HCT116 (cell line): ENCODE results near the gene KCNK1. TPM values are rescaled to one million over a fixed set of nuclear protein-coding genes. Genes with fewer than 3 reads are reported as not detected.

Source experiments
- ATAC-seq: fragments of 200-7000 bp; cut with Tn5 transposase; 2 replicates; pipeline ENCODE4 v1.9.1; 2020; ENCODE audit warnings: mild to moderate bottlenecking, moderate library complexity
- BruUV-seq: library from RNA; stranded (reverse); fragments of 400-500 nt; replicated peaks from 2 replicates; lab custom pipeline; 2021; lab: Mats Ljungman, UMichigan
- CTCF ChIA-PET: fragments of 300-600 bp; sonication (Branson Sonifier 250); formaldehyde crosslinking; loops from one replicate; lab custom pipeline; 2021; ENCODE audit warnings: antibody characterized with exemption; lab: Charles Lee
- POLR2A ChIA-PET: fragments of 300-600, 350-600 bp; sonication (Branson Sonifier 250); formaldehyde crosslinking; loops from one replicate; lab custom pipeline; 2021; ENCODE audit warnings: antibody characterized with exemption; lab: Charles Lee
- RAD21 ChIA-PET, 2 experiments: fragments of 300-600 bp; sonication (Branson Sonifier 250); formaldehyde crosslinking; loops; one replicate each; lab custom pipeline; 2023; ENCODE audit warnings: low total read pairs in 2 of 2; ENCODE audit not compliant: uncharacterized antibody in 2 of 2, unreplicated experiment in 2 of 2, low non-redundant PET in 1 of 2; lab: Charles Lee
- DNase-seq: peaks from one replicate; pipeline ENCODE4 v3.0.0-alpha.2; 2010; ENCODE audit warnings: low read depth, low spot score
- H2AFZ ChIP-seq: fragments of 200-600 bp; shearing (Covaris generic), sonication (generic); 2 replicates; pipeline ENCODE4 v1.6.1; 2017; ENCODE audit warnings: low read depth, mixed run types, mixed read lengths, antibody characterized with exemption, low read length; ENCODE audit not compliant: poor library complexity, severe bottlenecking
- H3K27ac ChIP-seq: 2 replicates; pipeline ENCODE4 v1.5.1; 2012; ENCODE audit warnings: low read depth, low read length
- H3K27me3 ChIP-seq: fragments of 200-600 bp; sonication (generic); 2 replicates; pipeline ENCODE4 v1.6.1; 2016; ENCODE audit warnings: mixed run types, low read length, mixed read lengths; ENCODE audit not compliant: insufficient read depth
- H3K36me3 ChIP-seq, 2 experiments: fragments of 200-500 bp in 1 of 2; fragments of 200-600 bp in 1 of 2; sonication (Bioruptor generic) in 1 of 2; sonication (generic) in 1 of 2; 2 replicates each; pipeline versions ENCODE4 v1.5.1 to v1.6.1; 2014 to 2016; ENCODE audit warnings: low read length in 2 of 2, inconsistent platforms in 1 of 2, mixed read lengths in 1 of 2, mixed run types in 1 of 2; ENCODE audit not compliant: insufficient read depth in 2 of 2, control insufficient read depth in 1 of 2
- H3K4me1 ChIP-seq, 2 experiments: fragments of 200-600 bp in 1 of 2; sonication (generic) in 1 of 2; 2 replicates each; pipeline versions ENCODE4 v1.5.1 to v1.6.1; 2012 to 2017; ENCODE audit warnings: low read length in 2 of 2, inconsistent platforms in 1 of 2, mild to moderate bottlenecking in 1 of 2, mixed read lengths in 1 of 2, mixed run types in 1 of 2, moderate library complexity in 1 of 2; ENCODE audit not compliant: insufficient read depth in 2 of 2, control insufficient read depth in 1 of 2
- H3K4me2 ChIP-seq: fragments of 200-600 bp; sonication (generic); 2 replicates; pipeline ENCODE4 v1.6.1; 2017; ENCODE audit warnings: mixed run types, low read length, mixed read lengths
- H3K4me3 ChIP-seq, 2 experiments: fragments of 200-600 bp in 1 of 2; sonication (generic) in 1 of 2; replicated peaks in 1 of 2; 2 replicates each; pipeline ENCODE4 v1.5.1; 2011 to 2016; ENCODE audit warnings: low read length in 2 of 2, control low read depth in 1 of 2, low read depth in 1 of 2, mild to moderate bottlenecking in 1 of 2, mixed read lengths in 1 of 2, mixed run types in 1 of 2
- H3K79me2 ChIP-seq: fragments of 200-600 bp; sonication (generic); 2 replicates; pipeline ENCODE4 v1.6.1; 2017; ENCODE audit warnings: mild to moderate bottlenecking, mixed run types, low read length, moderate library complexity, mixed read lengths; ENCODE audit not compliant: insufficient read depth
- H3K9ac ChIP-seq: fragments of 200-600 bp; sonication (generic); 2 replicates; pipeline ENCODE4 v1.6.1; 2016; ENCODE audit warnings: low read length, mixed read lengths
- H3K9me2 ChIP-seq: fragments of 200-600 bp; sonication (generic), shearing (Covaris generic); 2 replicates; pipeline ENCODE4 v1.6.1; 2017; ENCODE audit warnings: mixed run types, mild to moderate bottlenecking, moderate library complexity; ENCODE audit not compliant: insufficient read depth
- H3K9me3 ChIP-seq, 2 experiments: fragments of 200-500 bp in 1 of 2; fragments of 200-600 bp in 1 of 2; sonication (Bioruptor generic) in 1 of 2; sonication (generic) in 1 of 2; 2 replicates each; pipeline ENCODE4 v1.6.1; 2014 to 2017; ENCODE audit warnings: low read length in 2 of 2, mixed read lengths in 2 of 2, inconsistent platforms in 1 of 2, low read depth in 1 of 2, mild to moderate bottlenecking in 1 of 2, mixed run types in 1 of 2, moderate library complexity in 1 of 2; ENCODE audit not compliant: control insufficient read depth in 1 of 2, insufficient read depth in 1 of 2
- H4K20me1 ChIP-seq: fragments of 200-600 bp; sonication (generic), shearing (Covaris generic); 2 replicates; pipeline ENCODE4 v1.6.1; 2017; ENCODE audit warnings: mixed run types, mild to moderate bottlenecking, moderate library complexity; ENCODE audit not compliant: insufficient read depth
- CBX3 ChIP-seq: IDR thresholded peaks from 2 replicates; pipeline ENCODE4 v1.6.1; 2012; ENCODE audit warnings: low read depth
- EZH2 ChIP-seq: fragments of 200-600 bp; sonication (generic); IDR thresholded peaks from 2 replicates; pipeline ENCODE4 v1.6.1; 2017; ENCODE audit warnings: antibody characterized with exemption, mixed run types
- EZH2phosphoT487 ChIP-seq: fragments of 200-600 bp; IDR thresholded peaks from 2 replicates; pipeline ENCODE4 v1.6.1; 2018; ENCODE audit warnings: antibody characterized with exemption, borderline replicate concordance
- FOSL1 ChIP-seq: IDR thresholded peaks from 2 replicates; pipeline ENCODE4 v1.6.1; 2012; ENCODE audit warnings: low read depth
- JUND ChIP-seq: IDR thresholded peaks from 2 replicates; pipeline ENCODE4 v1.6.1; 2012
- POLR2A ChIP-seq: IDR thresholded peaks from 2 replicates; pipeline ENCODE4 v1.7.0; 2011; ENCODE audit warnings: borderline replicate concordance; ENCODE audit not compliant: insufficient read depth, insufficient read length; ENCODE audit errors: extremely low read depth
- POLR2AphosphoS5 ChIP-seq: IDR thresholded peaks from 2 replicates; pipeline ENCODE4 v1.6.1; 2011; ENCODE audit warnings: mild to moderate bottlenecking, low read depth, low read length, moderate library complexity
- RAD21 ChIP-seq: IDR thresholded peaks from 2 replicates; pipeline ENCODE4 v1.6.1; 2012; ENCODE audit warnings: low read depth, mild to moderate bottlenecking
- SIN3A ChIP-seq: IDR thresholded peaks from 2 replicates; pipeline ENCODE4 v1.6.1; 2012; ENCODE audit warnings: low read depth
- SP1 ChIP-seq: IDR thresholded peaks from 2 replicates; pipeline ENCODE4 v1.6.1; 2012; ENCODE audit warnings: low read depth
- SRF ChIP-seq: IDR thresholded peaks from 2 replicates; pipeline ENCODE4 v1.6.1; 2012; ENCODE audit warnings: low read depth
- TCF7L2 ChIP-seq: IDR thresholded peaks from 2 replicates; pipeline ENCODE4 v1.7.0; 2011; ENCODE audit warnings: borderline replicate concordance, inconsistent platforms; ENCODE audit not compliant: insufficient read depth, insufficient read length; ENCODE audit errors: extremely low read depth
- YY1 ChIP-seq: IDR thresholded peaks from 2 replicates; pipeline ENCODE4 v1.6.1; 2011; ENCODE audit warnings: low read length, low read depth, moderate library complexity, mild to moderate bottlenecking; ENCODE audit not compliant: insufficient replicate concordance; ENCODE audit errors: extremely low read depth
- ZFX ChIP-seq: fragments of 450-650 bp; IDR thresholded peaks from 2 replicates; pipeline ENCODE4 v1.6.1; 2017
- intact Hi-C: fragments of 100-400 bp; cut with micrococcal nuclease; formaldehyde crosslinking; loops from 2 replicates; pipeline ENCODE4 v1.10.0; 2022
- total RNA-seq: library from RNA; stranded (reverse); gene quantifications from one replicate; pipeline ENCODE4 v1.2.1, GENCODE V29; 2021; ENCODE audit not compliant: unreplicated experiment
- TF ChIP-seq, protein P1 (sequence below): IDR thresholded peaks from 2 replicates; pipeline ENCODE4 v1.6.1; 2012; ENCODE audit warnings: low read depth
- TF ChIP-seq, protein P2 (sequence below), 3 experiments: fragments of 200-600 bp in 1 of 3; sonication (generic) in 1 of 3; IDR thresholded peaks in 2 of 3; conservative IDR thresholded peaks in 1 of 3; 2 replicates each; pipeline ENCODE4 v1.5.1; 2012 to 2017; ENCODE audit warnings: low read depth in 2 of 3, low read length in 2 of 3, antibody characterized with exemption in 1 of 3, borderline replicate concordance in 1 of 3, control low read depth in 1 of 3, mild to moderate bottlenecking in 1 of 3, mixed read lengths in 1 of 3, mixed run types in 1 of 3, moderate library complexity in 1 of 3; ENCODE audit not compliant: insufficient read depth in 1 of 3
- TF ChIP-seq, protein P3 (sequence below): IDR thresholded peaks from 2 replicates; pipeline ENCODE4 v1.6.1; 2012

Gene KCNK1
- total RNA-seq, 1 experiment from 2014 or later, result 28.4 TPM

DNA sequence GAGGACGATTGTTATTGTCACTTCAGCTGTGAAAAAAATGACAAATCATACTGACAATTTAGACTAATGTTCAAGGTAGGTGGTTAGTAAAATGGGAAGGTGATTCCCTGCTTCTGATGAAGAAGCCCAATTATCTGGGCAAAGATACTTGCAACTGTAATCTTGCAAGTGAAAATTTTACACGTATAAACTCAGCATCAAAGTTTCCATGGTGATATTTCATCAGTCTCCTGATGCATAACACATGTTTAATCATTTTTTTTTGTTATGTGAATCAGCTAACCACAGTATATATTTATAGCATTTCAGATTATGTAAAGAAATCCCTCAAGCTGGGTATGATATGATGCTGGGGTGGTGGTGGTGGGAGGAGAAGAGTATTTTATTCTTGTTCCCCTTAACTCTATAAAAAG lies 16.4 kb upstream of the KCNK1 start:
- Histone ChIP-seq H3K9me2 (no peaks in the 10 kb centered on the region), H3K9ac (no peak overlapping the region), H3K4me1 (no peaks in the 10 kb centered on the region), H2AFZ (no peak overlapping the region), H3K9me3 (no peaks in the 10 kb centered on the region), H3K27me3 (no peaks in the 10 kb centered on the region), H3K4me3 (no peak overlapping the region), H3K27ac (no peak overlapping the region), H3K36me3 (no peaks in the 10 kb centered on the region), H4K20me1 (no peaks in the 10 kb centered on the region), H3K79me2 (no peaks in the 10 kb centered on the region), H3K4me2 (no peak overlapping the region)
- ChIA-PET CTCF (no interaction called here), POLR2A (no interaction called here), RAD21 (no interaction called here)
- intact Hi-C loops, result no loop called here
- TF ChIP-seq CBX3 (no peak), YY1 (no peak), JUND (no peak), SIN3A (no peak), TCF7L2 (no peak), FOSL1 (no peak), POLR2AphosphoS5 (no peak), EZH2phosphoT487 (no peak), RAD21 (no peak), ZFX (no peak), SRF (no peak), SP1 (no peak), EZH2 (no peak), POLR2A (no peak)
- TF ChIP-seq, protein P1, sequence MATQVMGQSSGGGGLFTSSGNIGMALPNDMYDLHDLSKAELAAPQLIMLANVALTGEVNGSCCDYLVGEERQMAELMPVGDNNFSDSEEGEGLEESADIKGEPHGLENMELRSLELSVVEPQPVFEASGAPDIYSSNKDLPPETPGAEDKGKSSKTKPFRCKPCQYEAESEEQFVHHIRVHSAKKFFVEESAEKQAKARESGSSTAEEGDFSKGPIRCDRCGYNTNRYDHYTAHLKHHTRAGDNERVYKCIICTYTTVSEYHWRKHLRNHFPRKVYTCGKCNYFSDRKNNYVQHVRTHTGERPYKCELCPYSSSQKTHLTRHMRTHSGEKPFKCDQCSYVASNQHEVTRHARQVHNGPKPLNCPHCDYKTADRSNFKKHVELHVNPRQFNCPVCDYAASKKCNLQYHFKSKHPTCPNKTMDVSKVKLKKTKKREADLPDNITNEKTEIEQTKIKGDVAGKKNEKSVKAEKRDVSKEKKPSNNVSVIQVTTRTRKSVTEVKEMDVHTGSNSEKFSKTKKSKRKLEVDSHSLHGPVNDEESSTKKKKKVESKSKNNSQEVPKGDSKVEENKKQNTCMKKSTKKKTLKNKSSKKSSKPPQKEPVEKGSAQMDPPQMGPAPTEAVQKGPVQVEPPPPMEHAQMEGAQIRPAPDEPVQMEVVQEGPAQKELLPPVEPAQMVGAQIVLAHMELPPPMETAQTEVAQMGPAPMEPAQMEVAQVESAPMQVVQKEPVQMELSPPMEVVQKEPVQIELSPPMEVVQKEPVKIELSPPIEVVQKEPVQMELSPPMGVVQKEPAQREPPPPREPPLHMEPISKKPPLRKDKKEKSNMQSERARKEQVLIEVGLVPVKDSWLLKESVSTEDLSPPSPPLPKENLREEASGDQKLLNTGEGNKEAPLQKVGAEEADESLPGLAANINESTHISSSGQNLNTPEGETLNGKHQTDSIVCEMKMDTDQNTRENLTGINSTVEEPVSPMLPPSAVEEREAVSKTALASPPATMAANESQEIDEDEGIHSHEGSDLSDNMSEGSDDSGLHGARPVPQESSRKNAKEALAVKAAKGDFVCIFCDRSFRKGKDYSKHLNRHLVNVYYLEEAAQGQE, result no peak
- TF ChIP-seq, protein P2, sequence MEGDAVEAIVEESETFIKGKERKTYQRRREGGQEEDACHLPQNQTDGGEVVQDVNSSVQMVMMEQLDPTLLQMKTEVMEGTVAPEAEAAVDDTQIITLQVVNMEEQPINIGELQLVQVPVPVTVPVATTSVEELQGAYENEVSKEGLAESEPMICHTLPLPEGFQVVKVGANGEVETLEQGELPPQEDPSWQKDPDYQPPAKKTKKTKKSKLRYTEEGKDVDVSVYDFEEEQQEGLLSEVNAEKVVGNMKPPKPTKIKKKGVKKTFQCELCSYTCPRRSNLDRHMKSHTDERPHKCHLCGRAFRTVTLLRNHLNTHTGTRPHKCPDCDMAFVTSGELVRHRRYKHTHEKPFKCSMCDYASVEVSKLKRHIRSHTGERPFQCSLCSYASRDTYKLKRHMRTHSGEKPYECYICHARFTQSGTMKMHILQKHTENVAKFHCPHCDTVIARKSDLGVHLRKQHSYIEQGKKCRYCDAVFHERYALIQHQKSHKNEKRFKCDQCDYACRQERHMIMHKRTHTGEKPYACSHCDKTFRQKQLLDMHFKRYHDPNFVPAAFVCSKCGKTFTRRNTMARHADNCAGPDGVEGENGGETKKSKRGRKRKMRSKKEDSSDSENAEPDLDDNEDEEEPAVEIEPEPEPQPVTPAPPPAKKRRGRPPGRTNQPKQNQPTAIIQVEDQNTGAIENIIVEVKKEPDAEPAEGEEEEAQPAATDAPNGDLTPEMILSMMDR (IDR thresholded peaks at IDR 0.05 in 2 of 3, conservative IDR thresholded peaks at IDR 0.05 in 1 of 3; ENCODE audit: borderline replicate concordance in 1 of 3, insufficient read depth in 1 of 3, low read depth in 2 of 3, low read length in 2 of 3), result no peak
- TF ChIP-seq, protein P3, sequence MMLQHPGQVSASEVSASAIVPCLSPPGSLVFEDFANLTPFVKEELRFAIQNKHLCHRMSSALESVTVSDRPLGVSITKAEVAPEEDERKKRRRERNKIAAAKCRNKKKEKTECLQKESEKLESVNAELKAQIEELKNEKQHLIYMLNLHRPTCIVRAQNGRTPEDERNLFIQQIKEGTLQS, result no peak
- no peak for ATAC-seq
- no peak for DNase-seq
- BruUV-seq, result no TSS peak
